ENCODE results near the gene ELMO3.

ELMO3 gene

DNA sequence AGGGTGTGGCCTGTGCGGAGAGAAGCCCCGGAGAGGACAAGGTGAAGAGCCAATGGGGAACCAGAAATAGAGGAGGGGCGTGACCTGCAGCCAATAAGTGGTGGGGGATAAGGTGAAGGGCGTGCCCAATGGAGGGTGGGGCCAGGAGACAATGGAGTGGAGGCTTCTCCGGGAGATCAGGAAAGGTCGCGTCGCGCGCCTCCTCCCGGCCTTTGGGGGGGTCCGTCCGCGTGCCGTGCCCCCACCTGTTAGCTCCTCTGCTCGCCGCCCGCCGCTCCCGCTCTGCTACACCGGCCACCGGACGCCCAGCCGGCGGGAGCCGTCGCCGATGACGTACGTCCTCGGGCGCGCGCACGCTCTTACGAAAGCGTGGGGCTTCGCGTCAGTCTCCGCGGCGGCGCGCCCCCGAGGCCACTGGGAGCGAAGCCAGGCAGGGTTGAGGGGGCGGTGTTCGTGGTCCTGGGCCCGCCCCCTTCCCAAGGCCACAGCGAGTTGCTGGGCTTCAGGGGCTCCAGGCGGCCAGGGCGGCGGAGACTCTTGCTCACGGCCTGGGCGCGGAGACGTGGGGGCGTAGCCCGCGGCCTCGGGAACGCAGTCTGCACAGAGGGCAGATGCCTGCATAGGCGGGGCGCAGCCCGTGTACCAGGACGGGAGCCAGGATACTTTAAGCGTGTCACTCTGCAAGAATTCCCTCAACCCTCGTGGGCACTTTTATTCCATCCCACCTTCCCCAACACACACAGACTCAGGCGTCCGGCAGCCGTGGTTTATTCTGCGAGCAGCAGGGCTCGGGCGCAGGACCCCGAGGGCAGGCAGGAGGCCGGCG lies 15.1 kb upstream of the ELMO3 start, which contains the start of gene MATCAP1:
TSS of gene MATCAP1 (minus strand) at position 337 of the 826 bp plus-strand sequence. CDS start 3,353 bp downstream, outside the sequence.
- peak; percentile 95 for FAIRE-seq

- no peak for FAIRE-seq
These were observed 14.4 kb upstream of the ELMO3 start for GRCh38 chr16:67184453-67184994.

DNA sequence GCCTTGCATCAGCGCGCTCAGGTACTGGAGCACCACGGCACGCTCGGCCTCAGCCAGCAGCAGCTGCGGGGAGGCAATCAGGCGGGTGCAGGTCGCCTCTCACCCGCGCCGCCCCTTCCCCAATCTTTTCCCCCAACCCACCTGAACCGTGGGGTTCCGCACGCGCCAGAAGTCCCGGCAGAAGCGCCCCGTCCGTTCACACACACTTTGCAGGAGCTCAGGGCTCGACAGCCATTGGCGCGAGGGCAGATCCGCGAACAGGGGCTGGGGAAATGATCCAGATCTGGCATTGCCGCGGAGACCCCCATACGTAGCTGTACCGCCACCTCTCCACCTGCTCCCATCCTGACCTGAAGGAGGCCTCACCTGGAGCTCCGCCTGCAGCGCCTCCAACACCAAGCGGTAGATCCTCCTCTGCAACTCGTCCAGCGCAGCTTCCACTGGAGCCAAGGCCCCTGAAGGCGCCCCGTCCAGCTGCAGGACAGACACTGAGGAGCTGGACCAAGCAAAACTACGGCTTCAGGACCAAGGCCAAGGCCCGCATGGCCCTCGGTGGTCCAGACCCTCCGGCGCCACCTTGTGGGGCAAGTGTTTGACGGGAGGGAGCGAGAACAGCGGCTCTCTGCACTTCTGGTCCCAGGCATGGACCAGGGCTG lies 13.8 kb upstream of the ELMO3 start:
- no peak for FAIRE-seq

GRCh38 chr16:67185651-67186134 lies 13.2 kb upstream of the ELMO3 start:
- no peak for FAIRE-seq

DNA sequence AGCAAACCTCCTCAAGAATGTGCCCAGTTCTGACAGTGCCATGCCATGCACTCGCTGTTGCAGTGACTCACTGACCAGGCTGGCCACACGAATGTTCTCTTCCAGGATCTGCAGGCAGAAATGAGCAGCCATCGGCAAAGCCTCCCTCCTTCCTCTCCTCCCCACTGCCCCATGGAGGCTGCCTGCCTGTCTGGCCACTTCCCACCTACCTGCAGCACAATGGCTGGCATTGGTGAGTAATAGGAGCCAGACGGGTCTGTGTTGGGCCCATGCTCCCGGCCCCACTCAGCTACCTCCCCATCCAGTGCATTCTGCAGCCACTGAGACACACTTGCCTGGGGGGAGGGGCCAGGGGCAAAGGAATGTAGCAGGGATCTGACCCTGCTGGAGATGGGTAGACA lies 12.4 kb upstream of the ELMO3 start:
- FAIRE-seq, result no peak

DNA sequence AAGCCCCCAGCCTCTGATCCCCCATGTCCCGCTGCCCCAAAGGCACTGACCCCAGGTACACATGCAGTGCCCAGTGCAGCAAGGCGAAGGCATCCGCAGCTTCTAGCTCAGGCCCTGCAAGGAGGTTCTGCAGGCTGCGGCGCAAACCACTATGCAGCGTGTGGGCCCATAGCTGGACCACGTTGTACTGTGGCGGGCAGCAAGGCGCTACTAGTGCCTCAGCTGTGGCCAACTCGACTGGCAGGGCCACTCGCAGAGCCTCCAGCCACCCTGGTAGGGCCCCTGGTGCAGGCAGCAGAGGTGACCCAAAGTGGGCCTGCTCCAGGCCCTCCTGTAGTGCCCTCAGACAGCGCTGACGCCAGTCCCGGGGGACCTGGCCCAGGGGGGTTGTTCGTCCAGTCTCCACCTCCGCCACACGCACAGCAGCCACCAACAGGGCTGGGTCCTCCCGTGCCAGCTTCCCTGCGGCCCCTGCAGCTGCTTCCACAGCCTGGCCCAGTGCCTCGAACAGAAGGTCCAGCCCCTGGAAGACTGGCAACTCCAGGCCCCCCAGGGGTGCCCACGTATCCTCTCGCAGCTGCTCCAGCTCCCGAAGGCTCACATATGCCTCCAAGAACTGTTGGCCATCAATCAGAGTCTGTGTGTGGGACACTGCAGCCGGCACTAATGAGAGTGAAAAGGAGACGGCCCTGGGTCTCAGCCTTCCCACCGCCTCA lies 11.6 kb upstream of the ELMO3 start:
- FAIRE-seq, result no peak

DNA sequence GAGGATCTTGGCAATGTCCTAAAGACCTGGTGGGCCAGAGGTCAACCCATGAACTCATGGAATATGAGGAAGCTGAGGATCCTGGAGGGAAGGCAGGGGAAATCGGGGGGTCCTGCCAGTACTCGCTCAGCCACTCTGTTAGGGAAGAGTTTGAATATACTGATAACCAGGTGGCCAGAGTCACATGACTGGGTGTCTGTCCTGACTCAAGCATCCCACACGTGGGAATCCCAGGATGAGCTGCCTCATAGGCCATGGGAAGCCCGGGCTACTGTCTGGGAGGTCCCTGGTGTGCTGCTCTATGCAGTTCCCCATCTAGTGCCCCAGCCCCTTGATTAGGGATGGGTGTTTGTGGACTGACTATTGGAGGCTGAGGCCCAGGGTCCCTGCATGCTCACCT lies 10.6 kb upstream of the ELMO3 start:
- FAIRE-seq, result no peak

- no peak for FAIRE-seq
These were observed 10.1 kb upstream of the ELMO3 start for GRCh38 chr16:67188798-67189197.

GRCh38 chr16:67190041-67190440 lies 8.9 kb upstream of the ELMO3 start, which contains the start of gene EXOC3L1:
EXOC3L1 (minus strand) TSS chr16:67190136; CDS start chr16:67189676, 460 bp downstream.
- FAIRE-seq, result no peak

GRCh38 chr16:67190448-67191399 lies 8.2 kb upstream of the ELMO3 start:
- no peak for FAIRE-seq

- no peak for FAIRE-seq
These were observed 7.4 kb upstream of the ELMO3 start for GRCh38 chr16:67191411-67191994.

DNA sequence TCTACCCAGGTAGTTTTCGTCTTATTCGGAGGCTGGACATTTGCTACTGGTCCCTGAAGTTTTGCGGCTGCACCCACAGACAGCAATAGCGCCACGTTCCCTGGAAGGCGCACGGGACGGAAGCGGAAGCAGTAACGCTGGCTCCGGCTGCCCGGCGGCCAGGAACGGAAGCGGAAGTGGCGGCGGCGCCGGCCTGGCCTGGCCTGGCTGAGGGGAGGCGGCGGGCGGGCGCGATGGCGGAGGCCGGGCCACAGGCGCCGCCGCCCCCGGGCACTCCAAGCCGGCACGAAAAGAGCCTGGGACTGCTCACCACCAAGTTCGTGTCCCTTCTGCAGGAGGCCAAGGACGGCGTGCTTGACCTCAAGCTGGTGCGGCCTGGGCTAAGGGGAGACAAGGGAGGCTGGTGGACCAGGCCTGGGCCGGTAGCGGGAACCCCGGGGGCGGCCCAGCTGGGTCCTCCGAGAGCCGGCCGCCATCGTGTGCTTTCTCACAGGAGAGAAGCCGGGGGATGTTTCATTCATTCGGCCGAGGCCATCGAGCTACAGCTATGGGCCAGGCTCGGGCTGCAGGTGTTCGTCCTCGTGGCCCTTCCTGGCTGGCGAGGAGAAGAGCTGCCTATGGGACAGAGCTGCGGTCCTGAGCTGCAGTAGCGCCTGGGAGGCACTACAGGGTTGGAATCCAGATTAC lies 6.8 kb upstream of the ELMO3 start, which contains the start of gene E2F4:
TSS of gene E2F4 (plus strand) at position 161 of the 687 bp plus-strand sequence. CDS start at position 234, 73 bp downstream.
- FAIRE-seq, result peak; percentile 52

GRCh38 chr16:67192781-67193361 lies 6.1 kb upstream of the ELMO3 start:
- FAIRE-seq, result no peak

GRCh38 chr16:67193536-67193935 lies 5.4 kb upstream of the ELMO3 start:
- no peak for FAIRE-seq

GRCh38 chr16:67194260-67194659 lies 4.7 kb upstream of the ELMO3 start:
- no peak for FAIRE-seq

DNA sequence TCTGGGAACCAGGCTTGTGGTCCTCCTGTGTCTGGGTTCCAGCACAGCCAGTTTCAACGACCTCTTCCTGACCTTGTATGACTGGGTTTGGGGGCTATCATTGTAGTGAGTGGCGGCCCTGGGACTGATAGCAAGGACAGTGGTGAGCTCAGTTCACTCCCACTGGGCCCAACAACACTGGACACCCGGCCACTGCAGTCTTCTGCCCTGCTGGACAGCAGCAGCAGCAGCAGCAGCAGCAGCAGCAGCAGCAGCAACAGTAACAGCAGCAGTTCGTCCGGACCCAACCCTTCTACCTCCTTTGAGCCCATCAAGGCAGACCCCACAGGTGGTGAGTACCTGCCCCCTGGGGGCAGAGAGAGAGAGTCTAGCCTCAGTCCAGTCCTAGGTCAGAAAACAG lies 3.3 kb upstream of the ELMO3 start:
- FAIRE-seq, result no peak

- FAIRE-seq, result no peak
These were observed 2.0 kb upstream of the ELMO3 start for GRCh38 chr16:67196881-67197280.

- no peak for FAIRE-seq
These were observed 1.2 kb upstream of the ELMO3 start for GRCh38 chr16:67197704-67198103.

DNA sequence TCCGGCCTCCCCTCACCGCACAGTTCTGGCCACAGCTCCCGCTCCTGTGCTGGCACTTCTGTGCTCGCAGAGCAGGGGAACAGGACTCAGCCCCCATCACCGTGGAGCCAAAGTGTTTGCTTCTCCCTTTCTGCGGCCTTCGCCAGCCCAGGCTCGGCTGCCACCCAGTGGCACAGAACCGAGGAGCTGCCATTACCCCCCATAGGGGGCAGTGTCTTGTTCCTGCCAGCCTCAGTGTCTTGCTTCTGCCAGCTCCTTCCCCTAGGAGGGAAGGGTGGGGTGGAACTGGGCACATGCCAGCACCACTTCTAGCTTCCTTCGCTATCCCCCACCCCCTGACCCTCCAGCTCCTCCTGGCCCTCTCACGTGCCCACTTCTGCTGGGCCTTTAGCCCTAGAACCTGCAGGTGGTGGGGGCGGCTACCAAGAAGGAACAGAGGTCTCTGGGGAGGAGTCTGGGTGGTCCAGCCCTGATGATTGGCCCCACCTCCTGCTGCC lies 645 bp upstream of the ELMO3 start:
- FAIRE-seq, result no peak

- no peak for FAIRE-seq
These were observed 872 bp downstream of the ELMO3 start for GRCh38 chr16:67199808-67200198.

All from A204.1 (cell line).